Islet of Langerhans (tissue), 1 donor: Measurements from ENCODE around the gene ATP4A.

ENCODE experiments used
- FAIRE-seq: peaks from one replicate; lab custom pipeline; 2011; peaks lifted over from hg19 to GRCh38; lab: Jason Lieb, UNC

Gene ATP4A

DNA sequence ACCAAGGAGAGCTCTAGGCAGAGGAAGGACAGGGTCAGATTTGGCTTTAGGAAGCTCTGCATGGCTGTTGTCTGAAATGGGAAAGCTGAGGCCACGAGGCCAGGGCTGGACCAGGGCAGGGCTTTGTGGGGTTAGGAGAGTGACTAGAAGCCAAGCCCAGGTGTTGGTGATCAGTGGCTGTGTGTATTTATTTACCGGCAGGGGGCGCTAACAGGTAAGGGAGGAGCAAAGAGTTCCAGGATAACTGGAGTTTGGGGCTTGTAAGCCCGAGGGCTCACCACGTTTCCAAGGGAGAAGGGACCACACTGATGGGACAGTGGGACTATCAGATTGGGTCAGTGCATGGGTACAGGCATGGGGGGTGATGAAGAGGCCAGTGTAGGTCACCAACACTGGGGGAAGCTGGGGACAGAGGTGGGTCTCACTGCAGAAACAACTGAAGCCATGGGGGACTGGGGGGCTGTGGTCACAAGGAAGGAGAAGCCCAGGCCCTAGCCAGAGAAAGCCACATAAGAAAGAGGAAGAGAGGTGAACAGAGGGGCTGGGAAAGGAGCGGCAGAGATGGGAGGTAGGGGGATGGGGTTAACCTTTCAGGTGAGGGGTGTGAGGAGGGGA is 14.2 kb downstream of the ATP4A start:
- no peak for FAIRE-seq

GRCh38 chr19:35546532-35546931 is 16.9 kb downstream of the ATP4A start:
- FAIRE-seq, result no peak

GRCh38 chr19:35545855-35546381 is 17.5 kb downstream of the ATP4A start:
- FAIRE-seq, result no peak

DNA sequence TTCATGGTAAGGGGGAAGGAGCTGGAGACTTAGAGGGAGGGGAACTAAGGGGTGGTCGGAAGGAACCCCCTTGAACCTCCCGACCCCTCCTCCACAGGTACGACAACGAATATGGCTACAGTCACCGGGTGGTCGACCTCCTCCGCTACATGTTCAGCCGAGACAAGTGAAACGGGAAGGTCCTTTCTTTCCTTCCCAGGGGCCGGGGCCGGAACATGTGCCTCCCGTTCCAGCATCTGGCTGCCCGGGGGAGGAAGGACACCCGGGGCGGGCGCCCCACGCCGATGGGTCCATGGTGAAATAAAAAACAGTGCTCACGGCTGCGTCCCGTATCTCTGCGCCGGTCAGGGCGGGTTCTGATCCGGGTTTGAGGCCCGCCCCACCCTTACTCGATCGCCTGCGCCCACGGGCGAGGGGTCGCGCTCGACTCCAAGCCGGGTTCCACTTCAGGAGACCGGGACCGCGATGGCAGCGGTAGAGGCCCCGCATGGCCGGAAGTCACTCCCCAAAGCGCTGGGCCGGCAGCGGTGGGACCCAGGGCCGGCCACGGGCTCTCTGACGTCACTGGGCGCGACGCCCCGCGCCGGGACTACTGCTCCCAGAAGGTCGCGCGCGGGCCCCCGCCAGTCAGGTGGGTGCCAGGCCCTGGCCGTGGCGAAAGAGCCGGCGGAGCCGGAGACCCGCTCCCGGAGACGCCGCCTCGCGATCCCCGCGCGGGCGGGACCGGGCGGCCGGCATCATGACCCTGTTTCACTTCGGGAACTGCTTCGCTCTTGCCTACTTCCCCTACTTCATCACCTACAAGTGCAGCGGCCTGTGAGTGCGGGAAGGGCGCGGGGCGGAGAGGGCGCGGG is 18.2 kb downstream of the ATP4A start, which contains the start of gene TMEM147:
Gene TMEM147 (plus strand): TSS at position 626 of the 854 bp plus-strand sequence. CDS start 114 bp downstream, at position 740.
- FAIRE-seq, result no peak

DNA sequence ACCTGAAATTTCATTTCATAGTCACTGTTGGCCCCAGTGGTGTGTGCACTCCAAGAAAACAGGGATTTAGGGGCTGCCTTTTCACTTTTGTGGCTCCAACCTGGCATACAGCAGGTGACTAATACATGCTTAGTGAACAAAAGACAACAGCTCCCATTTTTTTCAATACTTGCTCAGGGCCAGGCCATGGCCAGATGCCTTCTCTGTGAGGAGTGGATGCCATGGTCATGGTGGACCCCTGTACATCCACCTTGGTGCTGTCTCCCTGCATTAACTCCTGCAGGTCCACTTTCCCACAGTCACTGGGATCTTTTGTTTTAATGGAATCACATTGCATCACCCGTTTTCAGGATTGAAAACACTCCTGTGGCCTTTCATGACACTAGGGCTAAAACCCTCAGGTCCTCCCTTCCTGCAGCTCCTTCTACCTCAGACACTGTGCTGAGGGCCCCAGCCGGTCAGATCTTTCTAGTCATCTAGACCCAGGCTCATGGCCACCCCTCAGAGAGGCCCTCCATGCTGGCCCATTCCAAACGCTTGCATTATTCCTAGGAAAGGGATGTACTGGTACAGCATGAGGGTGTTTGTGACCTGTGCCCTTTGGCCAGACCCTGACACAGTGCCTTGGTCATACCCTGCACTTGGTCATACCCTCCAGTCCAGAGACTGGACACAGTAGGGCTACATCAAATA is 19.2 kb downstream of the ATP4A start:
- FAIRE-seq, result no peak

GRCh38 chr19:35543280-35544109 is 20.0 kb downstream of the ATP4A start:
- no peak for FAIRE-seq

DNA sequence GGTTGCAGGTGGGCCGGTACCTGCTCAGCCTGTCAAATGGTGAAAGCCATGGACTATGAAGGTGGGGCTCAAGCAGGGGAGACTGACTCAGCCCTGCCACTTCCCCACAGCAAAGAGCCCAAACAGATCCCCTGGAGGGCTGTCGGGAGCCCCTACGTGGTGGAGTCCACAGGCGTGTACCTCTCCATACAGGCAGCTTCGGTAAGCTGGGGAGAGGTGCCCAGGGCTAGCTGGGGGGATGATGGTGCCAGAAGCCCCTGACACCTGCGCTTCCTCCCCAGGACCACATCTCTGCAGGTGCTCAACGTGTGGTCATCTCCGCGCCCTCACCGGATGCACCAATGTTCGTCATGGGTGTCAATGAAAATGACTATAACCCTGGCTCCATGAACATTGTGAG is 21.2 kb downstream of the ATP4A start:
- no peak for FAIRE-seq

GRCh38 chr19:35540356-35540927 is 23.0 kb downstream of the ATP4A start:
- no peak for FAIRE-seq

DNA sequence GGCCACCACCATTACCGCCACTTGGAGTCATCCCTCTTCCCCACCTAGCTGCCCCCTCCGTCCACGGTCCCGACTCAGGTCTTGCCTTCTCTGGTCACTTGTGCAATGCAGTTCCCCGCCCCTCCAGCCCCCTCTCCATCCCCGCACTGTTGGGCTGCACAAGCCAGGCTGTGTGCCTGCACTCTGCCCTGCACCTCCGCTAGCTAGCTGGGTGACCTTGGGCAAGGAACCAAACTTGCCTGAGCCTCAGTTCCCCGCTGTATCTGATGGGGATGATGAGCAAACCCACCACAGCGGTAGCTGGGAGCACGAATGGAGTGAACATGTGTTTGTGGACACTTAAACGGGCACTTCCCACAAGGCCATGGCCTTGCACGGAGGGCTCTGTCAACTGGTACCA is 23.6 kb downstream of the ATP4A start:
- no peak for FAIRE-seq

GRCh38 chr19:35539314-35539713 is 24.1 kb downstream of the ATP4A start:
- FAIRE-seq, result no peak

DNA sequence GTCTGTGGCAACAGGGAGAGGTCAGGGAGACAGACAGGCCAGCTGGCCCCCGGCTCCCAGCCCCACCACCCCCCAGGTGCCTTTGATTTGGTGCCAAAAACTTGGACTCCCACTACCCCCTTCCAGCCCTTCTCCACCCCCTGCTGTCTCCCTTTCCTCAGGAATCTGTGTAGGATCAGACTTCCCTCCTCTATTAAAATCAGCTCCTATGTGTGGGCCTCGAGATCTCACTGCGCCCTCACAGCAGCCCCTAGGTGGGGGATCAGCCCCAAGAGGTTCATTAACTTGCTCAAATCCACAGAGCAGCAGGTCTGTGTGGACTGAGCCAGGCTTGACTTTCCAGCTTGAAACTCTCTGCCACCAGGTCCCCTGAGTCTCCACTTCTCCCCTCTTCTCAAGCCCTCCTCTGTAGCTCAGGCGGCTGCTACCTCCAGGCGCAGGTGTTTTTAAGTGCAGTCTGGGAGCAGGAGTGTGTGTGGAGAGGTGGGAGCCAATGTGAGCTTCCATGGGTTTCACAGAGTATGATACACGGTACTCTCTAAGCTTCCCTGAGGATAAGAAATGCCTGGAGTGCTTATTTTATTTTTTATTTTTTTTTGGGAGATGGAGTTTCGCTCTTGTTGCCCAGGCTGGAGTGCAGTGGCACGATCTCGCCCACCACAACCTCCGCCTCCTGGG is 28.5 kb downstream of the ATP4A start:
- no peak for FAIRE-seq

DNA sequence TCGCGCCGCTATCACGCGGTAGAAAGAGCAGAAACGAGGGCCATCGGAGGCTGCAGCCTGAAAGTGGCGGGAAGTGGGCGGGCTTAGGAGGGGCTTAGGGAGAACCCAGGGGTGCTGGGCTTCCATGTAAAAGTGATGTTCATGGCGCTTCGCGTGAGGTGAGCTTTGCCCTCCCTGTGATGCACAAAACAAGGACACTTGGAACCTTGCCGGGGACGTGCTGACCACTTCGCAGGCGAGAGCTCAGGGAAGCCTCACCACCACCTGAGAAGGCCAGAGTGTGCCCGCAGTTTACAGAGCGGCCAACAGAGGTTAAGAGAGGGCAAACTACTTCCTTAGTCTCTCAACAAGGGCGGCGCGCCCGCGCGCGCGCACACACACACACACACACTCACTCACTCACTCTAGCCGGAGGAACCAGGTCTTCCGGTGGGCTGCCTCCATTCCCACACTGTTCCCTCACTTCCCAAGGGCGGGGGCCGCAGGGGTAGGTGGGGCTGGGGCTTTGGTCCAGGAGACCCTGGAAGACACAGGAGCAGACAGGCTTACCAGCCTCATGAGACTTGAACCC is 29.6 kb downstream of the ATP4A start:
- no peak for FAIRE-seq

DNA sequence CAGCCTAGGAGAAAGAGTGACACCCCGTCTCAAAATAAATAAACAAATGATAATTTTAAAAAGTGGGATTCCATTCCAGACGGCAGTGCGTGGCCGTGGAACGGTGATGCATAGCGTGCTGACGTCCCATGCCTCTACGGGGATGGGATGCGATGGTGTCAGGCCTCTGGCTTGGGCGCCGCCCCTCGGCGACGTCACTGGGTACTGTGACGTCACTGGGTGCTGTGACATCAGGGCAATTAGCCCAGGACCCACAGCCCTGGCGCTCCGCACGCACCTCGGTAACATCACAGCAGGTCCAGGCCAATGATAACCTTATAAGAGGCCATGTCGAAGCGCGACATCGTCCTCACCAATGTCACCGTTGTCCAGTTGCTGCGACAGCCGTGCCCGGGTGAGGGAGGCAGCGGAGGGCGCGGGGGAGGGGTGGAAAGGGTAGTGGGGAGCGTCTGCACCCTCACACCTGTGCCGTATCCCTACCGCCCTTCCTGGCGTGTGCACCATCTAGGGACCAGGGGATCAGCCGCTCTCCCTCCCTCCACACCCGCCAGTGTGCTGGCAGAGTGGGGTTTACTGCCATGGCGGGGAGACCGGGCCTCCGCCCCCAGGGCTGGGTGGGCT is 30.1 kb downstream of the ATP4A start, which contains the start of gene GAPDHS:
Gene GAPDHS (plus strand): TSS at position 256 of the 621 bp plus-strand sequence. CDS start 72 bp downstream, at position 328.
- no peak for FAIRE-seq

- FAIRE-seq, result no peak
Measured at GRCh38 chr19:35531291-35531690, 32.2 kb downstream of the ATP4A start.

DNA sequence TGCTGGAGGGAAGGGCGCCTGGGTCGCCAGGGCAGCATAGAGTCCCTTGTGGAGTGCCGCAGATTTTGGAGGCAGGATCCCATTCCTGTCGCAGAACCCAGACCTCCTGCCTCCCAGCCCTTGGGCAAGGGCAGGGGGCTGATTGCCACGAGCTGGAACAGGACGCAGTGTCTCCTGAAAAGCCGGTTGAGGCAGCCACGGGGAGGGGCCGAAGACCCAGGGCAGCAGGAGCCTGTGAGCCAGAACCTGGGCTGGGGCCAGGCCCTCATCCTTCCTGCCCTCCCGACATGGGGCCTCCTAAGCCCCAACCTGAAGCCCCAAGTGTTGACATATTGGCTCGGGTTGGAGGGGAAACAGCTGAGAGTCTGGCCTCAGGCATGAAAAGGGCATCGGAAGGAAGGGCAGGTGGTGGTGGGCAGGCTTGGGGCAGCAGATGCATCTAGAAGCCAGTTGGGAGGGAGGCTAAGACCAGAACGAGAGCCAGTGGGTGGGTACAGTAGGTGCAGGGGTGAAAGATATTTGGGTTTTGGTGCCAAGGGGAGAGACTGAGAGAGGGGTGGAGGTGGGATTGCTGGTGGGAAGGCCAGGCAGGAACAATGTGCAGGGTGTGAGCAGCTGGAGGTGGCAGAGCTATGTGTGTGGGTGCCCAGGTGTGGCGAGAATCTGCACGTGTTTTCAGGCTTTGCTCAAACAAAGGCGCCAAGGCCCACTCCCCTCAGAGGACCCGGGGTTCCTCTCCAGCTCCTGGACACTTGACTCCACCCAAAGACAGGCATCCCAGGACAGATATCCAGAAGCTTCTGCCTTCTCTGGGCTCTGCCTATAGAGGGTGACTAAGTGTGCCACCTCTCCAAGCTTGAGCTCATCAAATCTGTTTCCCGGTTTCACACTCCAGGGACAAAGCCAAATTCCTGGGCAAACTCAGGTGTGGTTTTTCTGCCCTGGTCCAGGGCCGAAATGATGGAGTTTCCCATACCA is 33.9 kb downstream of the ATP4A start:
- no peak for FAIRE-seq

GRCh38 chr19:35528218-35529038 is 35.0 kb downstream of the ATP4A start, which contains the start of gene SBSN:
Gene SBSN (minus strand): TSS chr19:35528311. CDS start chr19:35528281, 30 bp downstream.
- no peak for FAIRE-seq

DNA sequence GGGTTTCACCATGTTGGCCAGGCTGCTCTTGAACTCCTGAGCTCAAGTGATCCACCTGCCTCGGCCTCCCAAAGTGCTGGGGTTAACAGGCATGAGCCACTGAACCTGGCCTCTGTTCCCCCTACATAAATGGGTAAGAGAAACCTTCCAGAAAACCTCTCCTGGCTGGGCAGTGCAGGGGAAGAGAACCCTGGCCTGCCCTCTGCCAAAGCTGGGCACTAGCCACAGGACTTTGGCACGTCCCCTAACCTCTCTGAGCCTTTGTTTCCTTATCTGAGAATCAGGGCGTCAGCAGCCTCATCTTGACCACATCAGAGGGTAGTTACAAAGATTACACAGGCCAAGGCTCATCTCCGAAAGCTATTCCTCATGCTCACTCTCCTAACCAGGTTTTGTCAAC is 37.6 kb downstream of the ATP4A start:
- no peak for FAIRE-seq
